Activated CD4-positive, alpha-beta T cell treated with anti-CD3 and anti-CD28 coated beads for 48 hours (primary cell): ENCODE measurements around the gene USP1.

Experiments used
- DNase-seq: peaks from one replicate; pipeline ENCODE4 v3.0.0-alpha.2; 2020

Gene USP1

GRCh38 chr1:62494137-62494536 is 57.3 kb downstream of the USP1 start:
- no peak for DNase-seq

GRCh38 chr1:62500210-62500609 is 63.4 kb downstream of the USP1 start:
- no peak for DNase-seq
